PFSK-1 (cell line): ENCODE results near the gene FCN2.

ENCODE experiments used
- FOXP2 ChIP-seq: optimal IDR thresholded peaks from 2 replicates; pipeline ENCODE3; 2011; ENCODE audit warnings: borderline replicate concordance, control low read depth, inconsistent platforms; ENCODE audit not compliant: insufficient read depth; ENCODE audit errors: extremely low read length, extremely low read depth
- POLR2AphosphoS5 ChIP-seq: IDR thresholded peaks from 2 replicates; pipeline ENCODE4 v1.6.1; 2012; ENCODE audit warnings: low read depth, mild to moderate bottlenecking, control low read depth, low read length, moderate library complexity
- REST ChIP-seq, 2 experiments: IDR thresholded peaks; 2 replicates each; pipeline versions ENCODE4 v1.6.1 to v1.8.0; 2011 to 2012; ENCODE audit warnings: low read depth in 2 of 2, low read length in 2 of 2, control low read depth in 1 of 2, inconsistent platforms in 1 of 2, mild to moderate bottlenecking in 1 of 2, moderate library complexity in 1 of 2; ENCODE audit not compliant: insufficient read depth in 1 of 2
- SIN3A ChIP-seq: IDR thresholded peaks from 2 replicates; pipeline ENCODE4 v1.6.1; 2012; ENCODE audit warnings: mild to moderate bottlenecking, low read length, moderate library complexity, borderline replicate concordance; ENCODE audit not compliant: insufficient read depth
- TAF1 ChIP-seq: IDR thresholded peaks from 2 replicates; pipeline ENCODE4 v1.6.1; 2012; ENCODE audit warnings: low read length, control low read depth, borderline replicate concordance; ENCODE audit not compliant: insufficient read depth

GRCh38 chr9:134897584-134898170, 17.1 kb downstream of the FCN2 start:
- TF ChIP-seq POLR2AphosphoS5 (no peak), TAF1 (no peak), SIN3A (no peak), REST (IDR thresholded peaks at IDR 0.05; ENCODE audit: insufficient read depth in 1 of 2, low read depth in 2 of 2, low read length in 2 of 2) (no peak), FOXP2 (no peak)
